ENCODE results near the gene TBC1D20. TPM values are rescaled to one million over a fixed set of nuclear protein-coding genes. Genes with fewer than 3 reads are reported as not detected.

The TBC1D20 gene
- total RNA-seq, 1 experiment from 2014 or later: 35.8 TPM

- Mint-ChIP-seq H3K4me3 (ENCODE audit: unreplicated experiment) (no peak overlapping the region), H3K36me3 (ENCODE audit: insufficient read depth, unreplicated experiment) (peaks cover 66% of the 10 kb centered on the region), H3K27me3 (ENCODE audit: insufficient read depth, unreplicated experiment) (no peaks in the 10 kb centered on the region), H3K9me3 (ENCODE audit: unreplicated experiment) (no peaks in the 10 kb centered on the region), H3K27ac (ENCODE audit: unreplicated experiment) (peak overlapping the region; percentile 50), H3K4me1 (ENCODE audit: low read depth, unreplicated experiment) (no peaks in the 10 kb centered on the region)
- CTCF ChIA-PET: no interaction called here
- BruUV-seq (replicated peaks): no TSS peak
- TF ChIP-seq CTCF (IDR thresholded peaks at IDR 0.05; ENCODE audit: insufficient read depth in 1 of 2, low read depth in 1 of 2, low read length in 1 of 2, severe bottlenecking in 1 of 2, unreplicated experiment in 1 of 2): peak in 1 of 2 experiments; percentile 13
- Histone ChIP-seq H3K36me3 (ENCODE audit: control insufficient read depth, insufficient read depth, low read length) (no peaks in the 10 kb centered on the region), H3K9me3 (no peaks in the 10 kb centered on the region), H3K4me1 (no peaks in the 10 kb centered on the region), H3K27me3 (replicated peaks; ENCODE audit: control insufficient read depth, insufficient read depth, low read length) (no peaks in the 10 kb centered on the region), H3K4me3 (ENCODE audit: low read depth, low read length) (no peak overlapping the region)
- intact Hi-C loops (cut with micrococcal nuclease; ENCODE audit: unreplicated experiment): no loop called here
- DNase-seq: peak in 1 of 2 experiments; percentile 52
- POLR2A ChIA-PET: no interaction called here
Observed at GRCh38 chr20:428658-429200, 33.6 kb downstream of the TBC1D20 start.

- Mint-ChIP-seq H3K4me1 (ENCODE audit: low read depth, unreplicated experiment) (no peaks in the 10 kb centered on the region), H3K36me3 (ENCODE audit: insufficient read depth, unreplicated experiment) (peaks cover 60% of the 10 kb centered on the region), H3K4me3 (ENCODE audit: unreplicated experiment) (no peak overlapping the region), H3K27me3 (ENCODE audit: insufficient read depth, unreplicated experiment) (no peaks in the 10 kb centered on the region), H3K9me3 (ENCODE audit: unreplicated experiment) (no peaks in the 10 kb centered on the region), H3K27ac (ENCODE audit: unreplicated experiment) (peak overlapping the region; percentile 50)
- H3K9me3 ChIP-seq: no peaks in the 10 kb centered on the region
- DNase-seq: no peak
- ChIA-PET CTCF (no interaction called here), POLR2A (no interaction called here)
- no peaks in the 10 kb centered on the region for H3K4me1 ChIP-seq
- H3K36me3 ChIP-seq (ENCODE audit: control insufficient read depth, insufficient read depth, low read length): no peaks in the 10 kb centered on the region
- BruUV-seq (replicated peaks): no TSS peak
- no peaks in the 10 kb centered on the region for H3K27me3 ChIP-seq (replicated peaks; ENCODE audit: control insufficient read depth, insufficient read depth, low read length)
- H3K4me3 ChIP-seq (ENCODE audit: low read depth, low read length): no peak overlapping the region
- intact Hi-C loops (cut with micrococcal nuclease; ENCODE audit: unreplicated experiment): no loop called here
- no peak for TF ChIP-seq CTCF (IDR thresholded peaks at IDR 0.05; ENCODE audit: insufficient read depth in 1 of 2, low read depth in 1 of 2, low read length in 1 of 2, severe bottlenecking in 1 of 2, unreplicated experiment in 1 of 2)
Observed at GRCh38 chr20:427849-428657, 34.3 kb downstream of the TBC1D20 start.

GRCh38 chr20:427401-427800, 34.9 kb downstream of the TBC1D20 start:
- Histone ChIP-seq H3K4me3 (ENCODE audit: low read depth, low read length) (no peak overlapping the region), H3K27me3 (replicated peaks; ENCODE audit: control insufficient read depth, insufficient read depth, low read length) (no peaks in the 10 kb centered on the region), H3K36me3 (ENCODE audit: control insufficient read depth, insufficient read depth, low read length) (peaks cover 1% of the 10 kb centered on the region; the same call in 1 of the 2 replicates), H3K4me1 (no peaks in the 10 kb centered on the region), H3K9me3 (no peaks in the 10 kb centered on the region)
- Mint-ChIP-seq H3K27ac (ENCODE audit: unreplicated experiment) (no peak overlapping the region), H3K4me3 (ENCODE audit: unreplicated experiment) (no peak overlapping the region), H3K36me3 (ENCODE audit: insufficient read depth, unreplicated experiment) (peaks cover 58% of the 10 kb centered on the region), H3K9me3 (ENCODE audit: unreplicated experiment) (no peaks in the 10 kb centered on the region), H3K4me1 (ENCODE audit: low read depth, unreplicated experiment) (no peaks in the 10 kb centered on the region), H3K27me3 (ENCODE audit: insufficient read depth, unreplicated experiment) (no peaks in the 10 kb centered on the region)
- TF ChIP-seq CTCF (IDR thresholded peaks at IDR 0.05; ENCODE audit: insufficient read depth in 1 of 2, low read depth in 1 of 2, low read length in 1 of 2, severe bottlenecking in 1 of 2, unreplicated experiment in 1 of 2): no peak
- CTCF ChIA-PET: no interaction called here
- POLR2A ChIA-PET: interaction anchor here (0.7 kb wide), 1 partner anchor 8 kb away, joined by 3 read pairs; no protein-coding TSS in a partner anchor
- DNase-seq: no peak
- intact Hi-C loops (cut with micrococcal nuclease; ENCODE audit: unreplicated experiment): no loop called here
- BruUV-seq (replicated peaks): no TSS peak

All from Caco-2 (cell line).